Measurements from ENCODE around the gene HMG20B.
A peak's percentile ranks its signal among the peaks of the same experiment; 100 is the strongest.

Gene HMG20B

GRCh38 chr19:3614858-3615505 is 42.2 kb downstream of the HMG20B start:
- TF ChIP-seq CTCF (IDR thresholded peaks at IDR 0.05) = no peak
- Histone ChIP-seq H3K36me3 (peaks cover 84% of the 10 kb centered on the region), H3K27me3 (no peaks in the 10 kb centered on the region)

GRCh38 chr19:3615524-3616135 is 42.9 kb downstream of the HMG20B start:
- Histone ChIP-seq H3K9me3 (no peaks in the 10 kb centered on the region), H3K4me1 (ENCODE audit: control insufficient read depth in 1 of 2, insufficient read depth in 1 of 2, low read depth in 1 of 2, low read length in 1 of 2) (no peaks in the 10 kb centered on the region), H3K4me3 (ENCODE audit: low read depth in 1 of 2, low read length in 1 of 2) (no peak overlapping the region), H3K27ac (no peak overlapping the region), H3K36me3 (peaks cover 84% of the 10 kb centered on the region), H3K27me3 (no peaks in the 10 kb centered on the region)
- no peak for TF ChIP-seq CTCF (IDR thresholded peaks at IDR 0.05)

More at GRCh38 chr19:3614858-3615505, 42.2 kb downstream of the HMG20B start:
- no peak overlapping the region for H3K4me3 ChIP-seq (ENCODE audit: low read depth in 1 of 2, low read length in 1 of 2)
- no peaks in the 10 kb centered on the region for H3K4me1 ChIP-seq (ENCODE audit: control insufficient read depth in 1 of 2, insufficient read depth in 1 of 2, low read depth in 1 of 2, low read length in 1 of 2)
- H3K9me3 ChIP-seq = no peaks in the 10 kb centered on the region
- H3K27ac ChIP-seq = no peak overlapping the region

GRCh38 chr19:3617463-3617862 is 44.7 kb downstream of the HMG20B start:
- no peak for TF ChIP-seq CTCF (IDR thresholded peaks at IDR 0.05)
- no peaks in the 10 kb centered on the region for H3K27me3 ChIP-seq
- no peaks in the 10 kb centered on the region for H3K9me3 ChIP-seq
- H3K36me3 ChIP-seq = peaks cover 82% of the 10 kb centered on the region
- no peak overlapping the region for H3K27ac ChIP-seq
- H3K4me1 ChIP-seq (ENCODE audit: control insufficient read depth in 1 of 2, insufficient read depth in 1 of 2, low read depth in 1 of 2, low read length in 1 of 2) = no peaks in the 10 kb centered on the region
- H3K4me3 ChIP-seq (ENCODE audit: low read depth in 1 of 2, low read length in 1 of 2) = no peak overlapping the region

- Histone ChIP-seq H3K27ac (no peak overlapping the region), H3K9me3 (no peaks in the 10 kb centered on the region), H3K27me3 (no peaks in the 10 kb centered on the region), H3K36me3 (peaks cover 79% of the 10 kb centered on the region), H3K4me1 (ENCODE audit: control insufficient read depth in 1 of 2, insufficient read depth in 1 of 2, low read depth in 1 of 2, low read length in 1 of 2) (no peaks in the 10 kb centered on the region), H3K4me3 (ENCODE audit: low read depth in 1 of 2, low read length in 1 of 2) (no peak overlapping the region)
- peak; percentile 63 for TF ChIP-seq CTCF (IDR thresholded peaks at IDR 0.05)
Measured at GRCh38 chr19:3618144-3618810, 45.5 kb downstream of the HMG20B start.

- no peaks in the 10 kb centered on the region for H3K27me3 ChIP-seq
- no peaks in the 10 kb centered on the region for H3K9me3 ChIP-seq
- no peak overlapping the region for H3K27ac ChIP-seq
- H3K4me1 ChIP-seq (ENCODE audit: control insufficient read depth in 1 of 2, insufficient read depth in 1 of 2, low read depth in 1 of 2, low read length in 1 of 2) = no peaks in the 10 kb centered on the region
- H3K4me3 ChIP-seq (ENCODE audit: low read depth in 1 of 2, low read length in 1 of 2) = no peak overlapping the region
- H3K36me3 ChIP-seq = peaks cover 77% of the 10 kb centered on the region
- TF ChIP-seq CTCF (IDR thresholded peaks at IDR 0.05) = no peak
Measured at GRCh38 chr19:3618811-3619630, 46.3 kb downstream of the HMG20B start.

All from neutrophil (primary cell).